Caco-2 (cell line): ENCODE data around the gene PFDN2. TPM values are rescaled to one million over a fixed set of nuclear protein-coding genes. Genes with fewer than 3 reads are reported as not detected.

Experiments used
- BruUV-seq: library from RNA; stranded (reverse); fragments of 400-500 nt; replicated peaks from 2 replicates; lab custom pipeline; 2021; lab: Mats Ljungman, UMichigan
- CTCF ChIA-PET: fragments of 300-600 bp; sonication (Branson Sonifier 250); formaldehyde crosslinking; loops from one replicate; lab custom pipeline; 2022; ENCODE audit warnings: antibody characterized with exemption; lab: Charles Lee
- POLR2A ChIA-PET: fragments of 300-600 bp; sonication (Branson Sonifier 250); formaldehyde crosslinking; loops from one replicate; lab custom pipeline; 2022; ENCODE audit warnings: antibody characterized with exemption; lab: Charles Lee
- DNase-seq, 2 experiments: peaks; one replicate each; pipeline versions ENCODE4 v3.0.0 to v3.0.0-alpha.2; 2020 to 2022
- H3K27me3 ChIP-seq: replicated peaks from 2 replicates; pipeline ENCODE4 v1.6.0; 2011; ENCODE audit warnings: low read length; ENCODE audit not compliant: control insufficient read depth, insufficient read depth
- H3K36me3 ChIP-seq: 2 replicates; pipeline ENCODE4 v1.5.1; 2011; ENCODE audit warnings: low read length; ENCODE audit not compliant: control insufficient read depth, insufficient read depth
- H3K4me1 ChIP-seq: fragments of 250-450 bp; sonication (Bioruptor Pico); 2 replicates; pipeline ENCODE4 v1.5.1; 2020; ENCODE audit warnings: mild to moderate bottlenecking
- H3K4me3 ChIP-seq: 2 replicates; pipeline ENCODE4 v1.5.1; 2011; ENCODE audit warnings: low read depth, mild to moderate bottlenecking, control low read depth, low read length
- H3K9me3 ChIP-seq: fragments of 250-450 bp; sonication (Bioruptor Pico); 2 replicates; pipeline ENCODE4 v1.5.1; 2020; ENCODE audit warnings: mild to moderate bottlenecking, moderate library complexity
- H3K27ac Mint-ChIP-seq: one replicate; pipeline ENCODE4 v1.8.0; 2022; ENCODE audit warnings: mixed read lengths; ENCODE audit not compliant: unreplicated experiment
- H3K27me3 Mint-ChIP-seq: one replicate; pipeline ENCODE4 v1.8.0; 2022; ENCODE audit warnings: mixed read lengths; ENCODE audit not compliant: insufficient read depth, unreplicated experiment
- H3K36me3 Mint-ChIP-seq: one replicate; pipeline ENCODE4 v1.8.0; 2022; ENCODE audit warnings: mild to moderate bottlenecking, mixed read lengths; ENCODE audit not compliant: insufficient read depth, unreplicated experiment
- H3K4me1 Mint-ChIP-seq: one replicate; pipeline ENCODE4 v1.8.0; 2022; ENCODE audit warnings: low read depth, mixed read lengths; ENCODE audit not compliant: unreplicated experiment
- H3K4me3 Mint-ChIP-seq: one replicate; pipeline ENCODE4 v1.8.0; 2022; ENCODE audit warnings: mild to moderate bottlenecking, moderate library complexity, mixed read lengths; ENCODE audit not compliant: unreplicated experiment
- H3K9me3 Mint-ChIP-seq: one replicate; pipeline ENCODE4 v1.8.0; 2022; ENCODE audit warnings: mixed read lengths; ENCODE audit not compliant: unreplicated experiment
- CTCF ChIP-seq, 2 experiments: fragments of 200-600 bp in 1 of 2; IDR thresholded peaks; 1 replicate in 1 of 2; 2 replicates in 1 of 2; pipeline versions ENCODE4 v1.5.1 to v1.8.0; 2011 to 2022; ENCODE audit warnings: antibody characterized with exemption in 1 of 2, control low read depth in 1 of 2, inconsistent platforms in 1 of 2, low read depth in 1 of 2, low read length in 1 of 2, mild to moderate bottlenecking in 1 of 2, moderate library complexity in 1 of 2; ENCODE audit not compliant: insufficient read depth in 1 of 2, severe bottlenecking in 1 of 2, unreplicated experiment in 1 of 2
- intact Hi-C: fragments of 100-400 bp; cut with micrococcal nuclease; formaldehyde crosslinking; loops from one replicate; pipeline ENCODE4 v1.10.0; 2022; ENCODE audit not compliant: unreplicated experiment
- total RNA-seq: library from RNA; stranded (reverse); gene quantifications from 2 replicates; pipeline ENCODE4 v1.2.3, GENCODE V29; 2022

Gene PFDN2
- total RNA-seq, 1 experiment from 2014 or later = 88.0 TPM

- POLR2A ChIA-PET = interaction anchor here (0.5 to 2.4 kb wide), 7 partner anchors 11 to 145 kb away, joined by 3 to 25 read pairs (median 8); partner anchors contain the start of genes B4GALT3, DEDD, F11R and NDUFS2
- CTCF ChIA-PET = interaction anchor here (0.6 to 2.1 kb wide), 15 partner anchors 9 to 224 kb away, joined by 3 to 22 read pairs (median 4); partner anchors contain the start of genes APOA2, B4GALT3, F11R and NDUFS2
- Histone ChIP-seq H3K27me3 (no peaks in the 10 kb centered on the region), H3K4me3 (peak within 1 kb of the TSS; percentile 88), H3K4me1 (peaks cover 3% of the 10 kb centered on the region; the same call in 1 of the 2 replicates), H3K36me3 (peaks cover 1% of the 10 kb centered on the region), H3K9me3 (no peaks in the 10 kb centered on the region)
- Mint-ChIP-seq H3K4me3 (peak within 1 kb of the TSS; percentile 83), H3K4me1 (no peaks in the 10 kb centered on the region), H3K9me3 (no peaks in the 10 kb centered on the region), H3K36me3 (peaks cover 26% of the 10 kb centered on the region), H3K27ac (peak within 1 kb of the TSS; percentile 81), H3K27me3 (no peaks in the 10 kb centered on the region)
- peak; percentile 96 to 98 for DNase-seq
- peak in 1 of 2 experiments; percentile 55 for TF ChIP-seq CTCF (IDR thresholded peaks at IDR 0.05; ENCODE audit: insufficient read depth in 1 of 2, low read depth in 1 of 2, low read length in 1 of 2, severe bottlenecking in 1 of 2, unreplicated experiment in 1 of 2)
- BruUV-seq = no TSS peak
- intact Hi-C loops = no loop called here
Observed at GRCh38 chr1:161165742-161166668, 48.2 kb upstream of the PFDN2 start, which contains the start of gene PPOX. TSS of gene PPOX (plus strand) at chr1:161166426. CDS start at chr1:161166848, 422 bp downstream.

- intact Hi-C loops = no loop called here
- no peak for DNase-seq
- Histone ChIP-seq H3K4me3 (peak overlapping the region; percentile 88), H3K27me3 (no peaks in the 10 kb centered on the region), H3K36me3 (peaks cover 3% of the 10 kb centered on the region), H3K4me1 (peaks cover 7% of the 10 kb centered on the region), H3K9me3 (no peaks in the 10 kb centered on the region)
- H3K9me3 Mint-ChIP-seq = no peaks in the 10 kb centered on the region
- peak overlapping the region; percentile 81 for H3K27ac Mint-ChIP-seq
- ChIA-PET CTCF (interaction anchor here (0.6 to 2.1 kb wide), 12 partner anchors 8 to 967 kb away, joined by 3 to 22 read pairs (median 5); partner anchors contain the start of genes APOA2, B4GALT3, F11R and NDUFS2), POLR2A (interaction anchor here (1.3 to 2.4 kb wide), 5 partner anchors 10 to 37 kb away, joined by 8 to 25 read pairs (median 10); partner anchors contain the start of genes B4GALT3, DEDD, NDUFS2 and UFC1)
- H3K27me3 Mint-ChIP-seq = no peaks in the 10 kb centered on the region
- no peak for TF ChIP-seq CTCF (IDR thresholded peaks at IDR 0.05; ENCODE audit: insufficient read depth in 1 of 2, low read depth in 1 of 2, low read length in 1 of 2, severe bottlenecking in 1 of 2, unreplicated experiment in 1 of 2)
- no peaks in the 10 kb centered on the region for H3K4me1 Mint-ChIP-seq
- H3K4me3 Mint-ChIP-seq = peak overlapping the region; percentile 83
- peaks cover 24% of the 10 kb centered on the region for H3K36me3 Mint-ChIP-seq
- BruUV-seq = no TSS peak
Observed at GRCh38 chr1:161164901-161165610, 47.2 kb upstream of the PFDN2 start.

- Histone ChIP-seq H3K36me3 (peaks cover 3% of the 10 kb centered on the region), H3K9me3 (no peaks in the 10 kb centered on the region), H3K4me3 (no peak overlapping the region), H3K27me3 (no peaks in the 10 kb centered on the region), H3K4me1 (peaks cover 11% of the 10 kb centered on the region)
- no TSS peak for BruUV-seq
- H3K4me1 Mint-ChIP-seq = no peaks in the 10 kb centered on the region
- TF ChIP-seq CTCF (IDR thresholded peaks at IDR 0.05; ENCODE audit: insufficient read depth in 1 of 2, low read depth in 1 of 2, low read length in 1 of 2, severe bottlenecking in 1 of 2, unreplicated experiment in 1 of 2) = no peak
- CTCF ChIA-PET = no interaction called here
- H3K36me3 Mint-ChIP-seq = peaks cover 28% of the 10 kb centered on the region
- no peaks in the 10 kb centered on the region for H3K9me3 Mint-ChIP-seq
- H3K4me3 Mint-ChIP-seq = no peak overlapping the region
- no peak overlapping the region for H3K27ac Mint-ChIP-seq
- intact Hi-C loops = no loop called here
- no peak for DNase-seq
- no peaks in the 10 kb centered on the region for H3K27me3 Mint-ChIP-seq
- POLR2A ChIA-PET = interaction anchor here (0.6 kb wide), 1 partner anchor 17 kb away, joined by 3 read pairs; no protein-coding TSS in a partner anchor
Observed at GRCh38 chr1:161163793-161164192, 46.0 kb upstream of the PFDN2 start.
